ENCODE measurements around the gene ZDHHC11.
"Not testable (repeated sequence)": the region's sequence is repeated elsewhere in the genome, so short reads cannot be mapped to it uniquely, and the experiment has no call there.

The ZDHHC11 gene

DNA sequence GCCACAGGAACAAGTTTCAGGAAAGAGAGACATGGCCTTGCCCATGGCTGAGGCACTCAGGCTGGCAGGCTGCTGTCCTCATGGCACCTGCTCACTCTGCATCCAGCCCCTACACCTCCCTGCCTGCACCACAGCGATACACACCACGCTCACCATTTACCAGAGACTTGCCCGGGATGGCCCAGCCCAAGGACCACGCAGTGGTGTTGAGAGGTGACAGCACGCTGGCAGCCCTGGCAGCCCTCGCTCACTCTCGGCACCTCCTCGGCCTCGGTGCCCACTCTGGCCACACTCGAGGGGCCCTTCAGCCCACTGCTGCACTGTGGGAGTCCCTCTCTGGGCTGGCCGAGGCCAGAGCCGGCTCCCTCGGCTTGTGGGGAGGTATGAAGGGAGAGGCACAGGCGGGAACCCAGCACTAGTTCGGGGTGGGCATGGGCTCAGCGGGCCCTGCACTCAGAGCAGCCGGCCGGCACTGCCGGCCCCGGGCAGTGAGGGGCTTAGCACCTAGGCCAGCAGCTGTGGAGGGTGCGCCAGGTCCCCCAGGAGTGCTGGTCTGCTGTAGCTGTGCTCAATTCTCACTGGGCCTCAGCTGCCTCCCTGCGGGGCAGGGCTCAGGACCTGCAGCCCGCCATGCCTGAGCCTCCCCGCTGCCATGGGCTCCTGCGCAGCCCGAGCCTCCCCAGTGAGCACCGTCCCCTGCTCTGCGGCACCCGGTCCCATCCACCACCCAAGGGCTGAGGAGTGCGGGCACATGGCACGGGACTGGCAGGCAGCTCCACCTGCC lies 86.6 kb downstream of the ZDHHC11 start:
- H3K9me3 Mint-ChIP-seq, result no peaks in the 10 kb centered on the region
- no peaks in the 10 kb centered on the region for H3K27me3 Mint-ChIP-seq
- H3K4me3 Mint-ChIP-seq, result no peak overlapping the region
- H3K36me3 Mint-ChIP-seq (ENCODE audit: low read depth), result no peaks in the 10 kb centered on the region
- H3K4me1 Mint-ChIP-seq (ENCODE audit: low read depth), result peaks cover 2% of the 10 kb centered on the region
- H3K27ac Mint-ChIP-seq, result no peak overlapping the region

DNA sequence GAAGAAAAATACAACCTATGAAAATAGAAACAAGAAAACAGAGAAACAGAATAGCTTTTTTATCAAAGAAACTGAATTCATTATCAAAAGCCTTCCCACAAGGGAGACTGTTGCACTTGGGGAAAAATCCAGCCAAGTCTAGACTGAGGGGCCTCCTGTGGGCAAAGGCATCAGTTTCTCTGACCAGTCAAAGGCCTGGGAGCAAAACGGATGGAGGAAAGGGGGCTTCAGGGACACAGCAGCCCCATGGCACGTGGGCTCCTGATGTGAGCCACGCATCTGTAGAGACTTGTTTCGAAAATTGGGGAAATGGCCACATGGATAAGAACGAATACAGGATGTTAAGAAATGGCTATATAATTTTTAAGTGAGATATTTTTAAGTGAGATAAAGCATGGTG lies 87.4 kb downstream of the ZDHHC11 start:
- H3K4me1 Mint-ChIP-seq (ENCODE audit: low read depth), result peaks cover 10% of the 10 kb centered on the region
- H3K36me3 Mint-ChIP-seq (ENCODE audit: low read depth), result no peaks in the 10 kb centered on the region
- peaks cover 3% of the 10 kb centered on the region for H3K27me3 Mint-ChIP-seq
- H3K27ac Mint-ChIP-seq, result no peak overlapping the region
- H3K9me3 Mint-ChIP-seq, result no peaks in the 10 kb centered on the region
- H3K4me3 Mint-ChIP-seq, result no peak overlapping the region

DNA sequence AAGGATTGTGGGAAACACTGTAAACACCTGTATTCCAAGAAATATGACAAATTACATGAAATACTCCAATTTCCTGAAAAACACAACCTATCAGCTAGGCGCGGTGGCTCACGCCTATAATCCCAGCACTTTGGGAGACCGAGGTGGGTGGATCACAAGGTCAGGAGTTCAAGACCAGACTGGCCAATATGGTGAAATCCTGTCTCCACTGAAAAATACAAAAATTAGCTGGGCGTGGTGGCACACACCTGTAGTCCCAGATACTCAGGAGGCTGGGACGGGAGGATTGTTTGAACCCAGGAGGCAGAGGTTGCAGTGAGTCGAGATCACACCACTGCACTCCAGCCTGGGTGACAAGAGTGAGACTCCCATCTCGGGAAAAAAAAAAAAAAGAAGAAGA lies 87.8 kb downstream of the ZDHHC11 start:
- not testable (repeated sequence) for H3K36me3 Mint-ChIP-seq (ENCODE audit: low read depth); H3K27me3 Mint-ChIP-seq; H3K27ac Mint-ChIP-seq; H3K9me3 Mint-ChIP-seq; H3K4me3 Mint-ChIP-seq
- H3K4me1 Mint-ChIP-seq (ENCODE audit: low read depth), result peaks cover 11% of the 10 kb centered on the region

DNA sequence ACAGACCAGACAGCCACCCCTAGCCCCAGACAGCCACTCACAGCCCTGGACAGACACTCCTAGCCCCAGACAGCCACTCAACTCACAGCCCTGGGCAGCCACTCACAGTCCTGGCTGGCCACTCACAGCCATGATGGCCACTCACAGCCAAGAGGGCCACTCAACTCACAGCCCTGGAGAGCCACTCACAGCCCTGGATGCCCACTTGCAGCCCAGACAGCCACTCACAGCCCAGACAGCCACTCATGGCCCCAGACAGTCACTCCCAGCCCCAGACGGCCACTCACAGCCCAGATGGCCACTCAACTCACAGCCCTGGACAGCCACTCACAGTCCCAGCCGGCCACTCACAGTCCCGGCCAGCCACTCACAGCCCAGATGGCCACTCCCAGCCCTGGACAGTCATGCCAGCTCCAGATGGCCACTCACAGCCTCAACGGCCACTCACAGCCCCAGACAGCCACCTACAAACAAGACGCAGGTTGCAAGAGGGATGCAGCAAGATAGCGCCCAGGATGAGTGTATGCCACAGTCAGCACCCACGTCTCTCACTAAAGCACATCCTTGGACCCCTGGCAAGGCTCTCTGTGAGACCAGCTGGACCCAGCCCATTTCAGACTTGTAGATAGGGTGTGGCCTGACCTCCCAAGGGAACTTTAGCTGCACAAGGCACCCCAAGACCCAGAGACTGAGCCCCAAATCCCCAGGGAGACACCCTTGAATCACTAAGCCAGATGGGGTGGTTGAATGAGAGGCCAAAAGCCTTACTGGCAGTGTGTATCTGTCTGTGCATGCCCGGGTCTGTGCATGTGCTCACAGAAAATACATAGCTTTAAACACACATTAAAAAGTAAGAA lies 88.7 kb downstream of the ZDHHC11 start:
- no peaks in the 10 kb centered on the region for H3K36me3 Mint-ChIP-seq (ENCODE audit: low read depth)
- peaks cover 11% of the 10 kb centered on the region for H3K4me1 Mint-ChIP-seq (ENCODE audit: low read depth)
- no peak overlapping the region for H3K4me3 Mint-ChIP-seq
- H3K9me3 Mint-ChIP-seq, result no peaks in the 10 kb centered on the region
- H3K27ac Mint-ChIP-seq, result no peak overlapping the region
- H3K27me3 Mint-ChIP-seq, result peaks cover 3% of the 10 kb centered on the region

DNA sequence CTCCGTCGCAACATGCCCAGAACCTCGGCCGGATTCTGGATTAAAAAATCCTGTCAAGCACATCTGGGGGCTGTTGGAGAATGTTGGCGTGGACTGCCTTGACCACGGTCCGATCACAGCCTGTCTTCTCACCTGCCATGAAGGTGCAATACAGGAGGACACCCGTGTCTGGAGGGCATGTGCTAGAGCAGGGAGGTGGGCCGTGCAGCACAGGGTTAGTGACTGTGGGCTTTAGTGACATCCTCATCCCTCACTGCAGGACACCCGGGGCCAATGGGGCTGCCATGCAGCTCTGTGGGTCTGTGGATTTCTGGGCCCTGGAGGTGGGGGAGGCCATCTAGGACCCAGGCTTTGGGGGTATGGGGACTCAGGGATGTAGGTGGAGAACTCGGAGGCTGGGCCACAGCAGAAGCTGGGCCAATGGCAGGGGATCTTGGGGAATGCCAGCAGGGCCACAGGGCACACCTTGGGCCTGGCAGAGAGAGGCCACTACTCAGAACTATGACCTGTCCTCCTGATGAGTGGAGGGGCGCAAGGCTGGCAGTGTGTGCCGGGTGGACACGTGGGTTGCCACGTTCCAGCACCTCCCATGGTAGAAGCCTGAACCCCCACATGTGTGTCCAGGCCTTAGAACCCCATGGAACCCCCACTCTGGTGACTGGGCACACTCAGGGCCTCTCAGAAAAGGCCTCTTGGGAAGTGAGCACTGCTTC lies 89.6 kb downstream of the ZDHHC11 start:
- no peak overlapping the region for H3K4me3 Mint-ChIP-seq
- no peaks in the 10 kb centered on the region for H3K9me3 Mint-ChIP-seq
- H3K27me3 Mint-ChIP-seq, result peaks cover 3% of the 10 kb centered on the region
- peaks cover 11% of the 10 kb centered on the region for H3K4me1 Mint-ChIP-seq (ENCODE audit: low read depth)
- H3K36me3 Mint-ChIP-seq (ENCODE audit: low read depth), result no peaks in the 10 kb centered on the region
- H3K27ac Mint-ChIP-seq, result no peak overlapping the region

DNA sequence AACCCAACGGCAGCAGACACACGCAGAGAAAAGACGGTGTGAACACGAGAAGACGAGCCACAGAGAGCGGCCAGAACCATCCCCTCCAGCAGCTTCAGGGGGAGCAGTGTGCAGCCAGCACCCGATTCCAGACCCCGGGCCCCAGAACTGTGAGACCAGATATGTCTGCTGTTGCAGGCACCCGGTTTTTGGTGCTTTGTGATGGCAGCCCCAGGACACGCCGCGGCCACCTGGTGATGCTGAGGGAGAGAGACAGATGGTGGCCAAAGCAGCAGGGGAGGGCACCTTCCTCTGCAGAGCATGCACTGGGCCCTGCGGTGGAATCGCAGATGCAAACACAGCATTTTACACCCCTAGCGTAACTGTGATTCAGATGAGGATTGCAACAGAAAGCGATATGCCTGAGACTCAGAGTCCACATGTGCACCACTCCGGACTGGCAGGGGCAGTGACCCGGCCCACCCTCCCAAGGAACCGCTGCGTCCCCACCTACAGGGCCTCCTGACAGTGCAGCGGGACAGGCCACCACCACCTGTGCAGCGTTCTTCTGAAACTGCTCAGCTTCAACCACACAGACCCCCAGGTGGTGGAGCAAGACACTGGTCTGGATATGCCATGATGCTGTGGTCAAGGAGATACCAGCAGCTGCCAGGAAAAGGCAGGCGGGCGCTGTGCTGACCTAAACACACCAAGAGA lies 90.3 kb downstream of the ZDHHC11 start:
- H3K9me3 Mint-ChIP-seq, result no peaks in the 10 kb centered on the region
- H3K27ac Mint-ChIP-seq, result no peak overlapping the region
- peaks cover 3% of the 10 kb centered on the region for H3K27me3 Mint-ChIP-seq
- no peak overlapping the region for H3K4me3 Mint-ChIP-seq
- H3K4me1 Mint-ChIP-seq (ENCODE audit: low read depth), result peaks cover 11% of the 10 kb centered on the region
- no peaks in the 10 kb centered on the region for H3K36me3 Mint-ChIP-seq (ENCODE audit: low read depth)

DNA sequence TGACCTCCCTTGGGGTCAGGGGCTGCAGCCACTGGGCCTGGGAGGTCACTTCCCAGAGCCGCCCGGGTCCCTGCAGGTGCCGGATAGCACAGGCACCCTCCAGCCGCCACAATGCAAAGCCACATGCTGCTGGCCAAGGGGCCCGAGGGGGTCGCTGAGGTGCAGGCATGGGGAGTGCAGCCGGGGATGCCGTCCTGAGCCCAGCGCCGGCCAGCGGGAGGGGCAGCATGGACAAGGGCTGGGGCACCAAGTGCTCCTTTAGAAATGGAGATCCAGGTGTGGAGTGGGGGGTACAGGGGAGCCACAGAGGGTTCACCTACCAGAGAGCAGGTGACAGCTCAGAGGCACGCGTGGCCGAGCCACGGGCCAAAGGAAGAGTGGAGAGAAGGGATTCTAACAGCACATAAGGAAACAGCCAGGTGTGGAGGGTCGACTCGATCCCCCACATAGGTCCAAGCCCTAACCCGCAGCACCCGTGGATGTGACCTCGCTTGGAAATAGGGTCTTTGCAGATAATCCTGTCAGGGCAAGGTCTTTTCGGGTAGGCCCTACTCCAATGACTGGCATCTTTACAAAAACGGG lies 90.9 kb downstream of the ZDHHC11 start:
- Mint-ChIP-seq H3K9me3 (no peaks in the 10 kb centered on the region), H3K27ac (no peak overlapping the region), H3K4me3 (no peak overlapping the region), H3K27me3 (peaks cover 3% of the 10 kb centered on the region), H3K4me1 (ENCODE audit: low read depth) (peaks cover 11% of the 10 kb centered on the region), H3K36me3 (ENCODE audit: low read depth) (no peaks in the 10 kb centered on the region)

DNA sequence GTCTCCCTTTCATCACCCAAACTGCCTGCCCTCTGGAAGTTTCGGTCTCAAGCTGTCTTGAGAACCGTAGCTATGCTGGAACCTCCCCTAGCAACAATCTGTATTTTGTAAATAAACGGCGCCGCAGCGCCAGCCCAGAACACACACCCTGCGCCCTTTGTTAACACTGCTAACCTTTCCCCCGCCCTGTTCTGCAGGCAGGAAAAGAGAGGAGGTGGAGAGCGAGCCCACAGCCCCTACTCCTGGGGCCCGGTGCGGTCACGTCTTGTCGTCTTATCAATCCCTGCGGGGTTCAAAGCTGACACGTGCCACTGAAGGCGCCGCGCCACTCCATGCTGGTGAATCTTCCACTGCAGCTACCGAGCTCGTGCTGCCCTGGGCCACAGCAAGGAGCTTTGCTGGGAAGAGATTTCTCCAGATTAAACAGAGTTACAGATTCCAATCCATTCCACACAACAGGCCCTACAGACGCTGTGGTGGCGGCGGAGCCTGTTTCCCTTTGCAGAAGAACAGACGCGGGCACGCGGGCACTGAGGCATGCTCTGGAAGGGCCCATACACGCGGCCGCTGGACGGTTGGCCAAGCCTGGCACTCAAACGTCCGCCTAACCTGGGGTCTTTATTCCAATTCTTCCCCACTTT lies 91.6 kb downstream of the ZDHHC11 start:
- H3K4me1 Mint-ChIP-seq (ENCODE audit: low read depth), result peaks cover 13% of the 10 kb centered on the region
- H3K36me3 Mint-ChIP-seq (ENCODE audit: low read depth), result no peaks in the 10 kb centered on the region
- H3K27ac Mint-ChIP-seq, result no peak overlapping the region
- H3K4me3 Mint-ChIP-seq, result no peak overlapping the region
- peaks cover 3% of the 10 kb centered on the region for H3K27me3 Mint-ChIP-seq
- no peaks in the 10 kb centered on the region for H3K9me3 Mint-ChIP-seq

DNA sequence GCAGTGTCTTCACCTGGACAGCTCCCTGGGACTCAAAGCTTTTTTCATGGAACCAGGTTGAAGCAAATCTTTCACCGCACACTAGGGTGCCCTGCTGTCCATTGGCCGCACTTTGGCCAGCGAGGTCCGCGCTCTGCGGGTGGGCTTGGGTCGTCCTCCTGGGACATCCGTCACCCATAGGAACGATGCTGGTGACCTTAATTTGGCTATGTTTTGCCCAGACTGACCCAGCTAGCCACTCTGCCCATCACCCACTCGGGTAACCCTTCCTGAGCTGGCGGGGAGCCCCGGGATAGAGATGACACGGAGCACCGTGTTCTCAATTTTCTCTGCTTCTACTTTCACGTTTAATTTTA lies 92.1 kb downstream of the ZDHHC11 start:
- Mint-ChIP-seq H3K4me1 (ENCODE audit: low read depth) (peaks cover 17% of the 10 kb centered on the region), H3K4me3 (no peak overlapping the region), H3K9me3 (no peaks in the 10 kb centered on the region), H3K27ac (no peak overlapping the region), H3K36me3 (ENCODE audit: low read depth) (no peaks in the 10 kb centered on the region), H3K27me3 (peaks cover 3% of the 10 kb centered on the region)

DNA sequence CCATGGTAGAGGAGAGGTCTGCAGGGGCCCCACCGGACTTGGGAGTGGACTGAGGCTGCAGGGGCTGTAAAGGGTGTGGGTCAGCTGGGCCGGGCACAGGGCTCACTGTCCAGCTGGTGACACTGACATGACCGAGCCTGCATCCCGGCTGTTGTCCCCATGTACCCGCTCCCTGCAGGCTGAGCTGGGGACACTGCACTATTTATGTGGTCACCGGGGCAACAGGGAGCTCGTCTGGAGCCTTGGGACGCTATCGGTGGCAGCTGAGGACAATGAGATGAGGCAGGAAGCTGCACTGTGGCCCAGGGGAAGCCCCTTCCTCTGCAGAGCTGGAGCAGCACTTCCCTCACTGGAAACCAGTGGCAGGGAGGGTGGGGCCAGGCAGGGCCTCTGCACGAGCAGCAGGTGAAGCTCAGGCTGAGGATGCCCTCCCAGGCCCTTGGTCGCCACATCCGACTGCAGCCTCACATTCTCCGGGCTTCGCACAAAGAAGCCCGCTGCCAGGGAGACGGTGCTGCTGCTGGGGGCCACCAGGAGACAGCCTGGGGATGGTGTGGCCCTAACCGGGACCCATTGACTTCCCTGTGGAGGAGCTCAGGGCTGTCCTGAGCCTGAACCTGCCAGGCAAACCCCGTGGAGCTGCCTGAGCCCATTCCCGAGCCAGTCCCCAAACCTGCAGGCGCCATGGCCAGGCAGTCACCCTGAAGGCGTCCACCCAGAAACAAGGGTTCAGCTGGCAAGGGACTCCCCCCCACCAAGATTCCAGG lies 92.7 kb downstream of the ZDHHC11 start:
- Mint-ChIP-seq H3K4me1 (ENCODE audit: low read depth) (peaks cover 17% of the 10 kb centered on the region), H3K36me3 (ENCODE audit: low read depth) (no peaks in the 10 kb centered on the region), H3K27me3 (peaks cover 3% of the 10 kb centered on the region), H3K9me3 (no peaks in the 10 kb centered on the region), H3K27ac (no peak overlapping the region), H3K4me3 (no peak overlapping the region)

DNA sequence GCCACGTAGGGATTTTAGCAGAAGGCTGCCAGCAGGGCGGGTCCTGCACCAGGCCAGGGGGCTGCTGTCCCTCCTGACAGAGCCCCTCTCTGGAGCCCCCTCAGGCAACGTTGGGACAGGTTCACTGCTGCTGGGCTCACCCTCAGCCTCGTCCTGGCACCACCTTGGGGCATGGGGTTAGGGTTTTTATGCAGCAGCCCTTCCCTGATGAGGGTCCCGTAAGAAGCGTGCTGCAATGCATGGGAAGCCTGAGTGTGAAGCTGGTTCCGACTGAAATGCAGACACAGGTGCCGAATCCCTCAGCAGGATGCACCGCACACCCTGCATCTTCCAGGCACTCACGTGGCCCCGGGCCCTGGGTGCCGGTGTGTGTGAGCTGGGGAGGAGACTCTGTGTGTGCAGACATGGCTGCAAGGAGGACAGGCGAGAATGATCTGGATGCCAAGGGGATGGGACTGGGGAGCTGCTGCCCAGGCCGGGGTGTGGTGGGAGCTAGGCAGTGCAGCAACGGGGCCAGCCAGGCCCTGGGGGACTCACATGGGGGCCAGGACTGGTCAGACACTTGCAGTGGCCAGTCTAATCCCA lies 93.3 kb downstream of the ZDHHC11 start:
- Mint-ChIP-seq H3K9me3 (no peaks in the 10 kb centered on the region), H3K4me3 (no peak overlapping the region), H3K27ac (no peak overlapping the region), H3K4me1 (ENCODE audit: low read depth) (peaks cover 17% of the 10 kb centered on the region), H3K36me3 (ENCODE audit: low read depth) (no peaks in the 10 kb centered on the region), H3K27me3 (peaks cover 3% of the 10 kb centered on the region)

DNA sequence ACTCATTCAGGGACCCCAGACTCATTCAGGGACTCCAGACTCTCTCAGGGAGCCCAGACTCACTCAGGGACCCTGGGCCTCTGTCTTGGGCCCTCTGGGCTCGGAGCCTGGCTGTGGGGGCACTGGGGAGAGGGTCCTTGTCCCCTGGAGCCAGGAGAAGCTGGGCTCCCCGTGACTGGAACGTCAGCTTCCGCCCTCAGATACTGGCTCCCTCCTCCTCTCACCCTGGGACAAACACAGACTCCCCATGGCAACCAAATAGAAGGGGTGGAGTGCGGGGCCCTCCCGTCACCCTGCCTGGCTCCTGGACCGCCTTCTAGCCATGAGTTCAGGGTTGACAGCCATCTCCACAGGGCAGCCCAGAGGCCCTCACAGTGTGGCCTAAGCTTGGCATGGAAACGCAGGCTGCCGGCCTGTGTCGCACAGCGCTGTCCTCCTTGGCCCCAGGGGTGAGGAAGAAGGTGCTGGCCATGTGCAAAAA lies 93.9 kb downstream of the ZDHHC11 start:
- peaks cover 17% of the 10 kb centered on the region for H3K4me1 Mint-ChIP-seq (ENCODE audit: low read depth)
- H3K9me3 Mint-ChIP-seq, result no peaks in the 10 kb centered on the region
- no peaks in the 10 kb centered on the region for H3K36me3 Mint-ChIP-seq (ENCODE audit: low read depth)
- peaks cover 3% of the 10 kb centered on the region for H3K27me3 Mint-ChIP-seq
- no peak overlapping the region for H3K4me3 Mint-ChIP-seq
- H3K27ac Mint-ChIP-seq, result no peak overlapping the region

DNA sequence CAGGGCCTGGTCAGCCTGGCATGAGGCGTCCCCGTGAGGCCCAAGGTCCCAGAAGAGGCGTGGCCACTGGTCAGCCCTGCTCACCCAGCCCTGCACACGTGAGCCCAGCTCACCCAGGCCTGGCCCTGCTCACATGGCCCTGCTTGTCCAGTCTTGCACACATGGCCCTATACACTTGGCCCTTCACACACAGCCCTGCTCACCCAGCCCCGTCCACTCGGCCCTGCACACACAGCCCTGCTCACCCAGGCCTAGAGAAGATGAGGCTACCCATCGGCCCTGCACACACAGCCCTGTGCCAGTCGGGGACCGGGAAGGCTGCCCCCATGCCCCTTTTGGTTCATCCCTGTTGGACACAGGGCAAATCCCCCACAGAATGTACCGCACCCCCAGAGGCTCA lies 94.6 kb downstream of the ZDHHC11 start:
- no peaks in the 10 kb centered on the region for H3K36me3 Mint-ChIP-seq (ENCODE audit: low read depth)
- H3K27ac Mint-ChIP-seq, result no peak overlapping the region
- H3K4me1 Mint-ChIP-seq (ENCODE audit: low read depth), result peaks cover 17% of the 10 kb centered on the region
- H3K4me3 Mint-ChIP-seq, result no peak overlapping the region
- peaks cover 3% of the 10 kb centered on the region for H3K27me3 Mint-ChIP-seq
- no peaks in the 10 kb centered on the region for H3K9me3 Mint-ChIP-seq

Measured in stimulated activated naive CD8-positive, alpha-beta T cell treated with anti-CD3 and anti-CD28 coated beads, Interleukin-15, Interleukin-2, amounts not matched to agents 100 ng/mL and 50 ng/mL, for 24 hours (primary cell).